IPS DF 4.7 (cell line): Measurements from ENCODE around the gene IQCK.

ENCODE experiments used
- DNase-seq: peaks from one replicate; pipeline ENCODE4 v3.0.0-alpha.2; 2013; ENCODE audit warnings: low spot score; ENCODE audit errors: extremely low read depth

Gene IQCK

GRCh38 chr16:19835968-19836421 lies 117.9 kb downstream of the IQCK start:
- DNase-seq = no peak

- DNase-seq = no peak
Observed at GRCh38 chr16:19837331-19837980, 119.4 kb downstream of the IQCK start.

- DNase-seq = no peak
Observed at GRCh38 chr16:19837984-19838707, 120.1 kb downstream of the IQCK start.

- DNase-seq = no peak
Observed at GRCh38 chr16:19840524-19841110, 122.5 kb downstream of the IQCK start.

- no peak for DNase-seq
Observed at GRCh38 chr16:19841184-19841583, 123.1 kb downstream of the IQCK start.

GRCh38 chr16:19842426-19843157 lies 124.5 kb downstream of the IQCK start:
- no peak for DNase-seq

- DNase-seq = no peak
Observed at GRCh38 chr16:19843371-19843770, 125.3 kb downstream of the IQCK start.

GRCh38 chr16:19844945-19845641 lies 127.0 kb downstream of the IQCK start:
- no peak for DNase-seq

- no peak for DNase-seq
Observed at GRCh38 chr16:19846436-19846835, 128.4 kb downstream of the IQCK start.

- no peak for DNase-seq
Observed at GRCh38 chr16:19848756-19849155, 130.7 kb downstream of the IQCK start.

- no peak for DNase-seq
Observed at GRCh38 chr16:19850131-19850817, 132.2 kb downstream of the IQCK start.

GRCh38 chr16:19851476-19851875 lies 133.4 kb downstream of the IQCK start:
- no peak for DNase-seq

GRCh38 chr16:19853132-19853741 lies 135.2 kb downstream of the IQCK start:
- DNase-seq = no peak

GRCh38 chr16:19853742-19854542 lies 135.9 kb downstream of the IQCK start:
- DNase-seq = no peak

- DNase-seq = no peak
Observed at GRCh38 chr16:19854543-19854876, 136.4 kb downstream of the IQCK start.

GRCh38 chr16:19856120-19856519 lies 138.0 kb downstream of the IQCK start:
- DNase-seq = no peak

- no peak for DNase-seq
Observed at GRCh38 chr16:19857593-19858339, 139.7 kb downstream of the IQCK start.

- no peak for DNase-seq
Observed at GRCh38 chr16:19858340-19859018, 140.4 kb downstream of the IQCK start.
